Right atrium auricular region (tissue), 2 donors: ENCODE results near the gene KHK. TPM values are rescaled to one million over a fixed set of nuclear protein-coding genes. Genes with fewer than 3 reads are reported as not detected.

Experiments used
- DNase-seq: peaks from one replicate; pipeline ENCODE4 v3.0.0-alpha.2; 2019; ENCODE audit warnings: low spot score
- H3K27ac ChIP-seq, 2 donors: fragments of 200-600 bp; sonication (generic); 1 replicate in 1 of 2; 2 replicates in 1 of 2; pipeline ENCODE4 v1.5.1; 2016 to 2019
- H3K27me3 ChIP-seq, 2 donors: fragments of 200-600 bp; sonication (generic); one replicate each; pipeline versions ENCODE4 v1.5.1 to v1.6.0; 2017 to 2019
- H3K36me3 ChIP-seq: fragments of 200-600 bp; sonication (generic); one replicate; pipeline ENCODE4 v1.5.1; 2016
- H3K4me1 ChIP-seq, 2 donors: fragments of 200-600 bp; sonication (generic); one replicate each; pipeline versions ENCODE4 v1.5.1 to v1.6.0; 2017 to 2019
- H3K4me3 ChIP-seq, 2 donors: fragments of 200-600 bp; sonication (generic); 1 replicate in 1 of 2; 2 replicates in 1 of 2; pipeline ENCODE4 v1.5.1; 2017 to 2019; ENCODE audit warnings: mild to moderate bottlenecking in 1 of 2, moderate library complexity in 1 of 2
- H3K9me3 ChIP-seq, 2 donors: fragments of 200-600 bp; sonication (generic); one replicate each; pipeline ENCODE4 v1.5.1; 2019
- CTCF ChIP-seq, 2 donors: fragments of 200-600 bp; sonication (generic); IDR thresholded peaks; one replicate each; pipeline ENCODE4 v1.5.1; 2019; ENCODE audit warnings: antibody characterized with exemption in 2 of 2
- total RNA-seq, 2 donors: library from RNA; depleted of rRNA; stranded (reverse); fragments of >200 nt; gene quantifications; one replicate each; pipeline ENCODE4 v1.1.0, GENCODE V29; 2016

Gene KHK
- total RNA-seq, 2 donors from 2014 or later: 0.82 to 1.7 TPM

- H3K36me3 ChIP-seq: no peaks in the 10 kb centered on the region
- TF ChIP-seq CTCF (IDR thresholded peaks at IDR 0.05): no peak
- H3K4me3 ChIP-seq: no peak overlapping the region
- no peaks in the 10 kb centered on the region for H3K9me3 ChIP-seq
- peaks cover 0 to 4% of the 10 kb centered on the region in 2 donors for H3K4me1 ChIP-seq
- H3K27ac ChIP-seq: no peak overlapping the region
- no peaks in the 10 kb centered on the region for H3K27me3 ChIP-seq
- no peak for DNase-seq
Observed at GRCh38 chr2:27145682-27146081, 59.1 kb downstream of the KHK start.

GRCh38 chr2:27147935-27148334 is 61.4 kb downstream of the KHK start:
- H3K27ac ChIP-seq: no peak overlapping the region
- peaks cover 0 to 4% of the 10 kb centered on the region in 2 donors for H3K4me1 ChIP-seq
- TF ChIP-seq CTCF (IDR thresholded peaks at IDR 0.05): no peak
- H3K27me3 ChIP-seq: no peaks in the 10 kb centered on the region
- DNase-seq: no peak
- H3K9me3 ChIP-seq: no peaks in the 10 kb centered on the region
- no peaks in the 10 kb centered on the region for H3K36me3 ChIP-seq
- H3K4me3 ChIP-seq: no peak overlapping the region

- Histone ChIP-seq H3K36me3 (no peaks in the 10 kb centered on the region), H3K27me3 (no peaks in the 10 kb centered on the region), H3K27ac (no peak within 1 kb of the TSS), H3K9me3 (no peaks in the 10 kb centered on the region), H3K4me1 (peaks cover 0 to 4% of the 10 kb centered on the region in 2 donors), H3K4me3 (no peak within 1 kb of the TSS)
- DNase-seq: no peak
- no peak for TF ChIP-seq CTCF (IDR thresholded peaks at IDR 0.05)
Observed at GRCh38 chr2:27148801-27149439, 62.3 kb downstream of the KHK start, which contains the start of gene TCF23. TCF23 (plus strand) TSS chr2:27149004; CDS start chr2:27149134, 130 bp downstream.

- no peak overlapping the region for H3K27ac ChIP-seq
- no peaks in the 10 kb centered on the region for H3K27me3 ChIP-seq
- no peaks in the 10 kb centered on the region for H3K9me3 ChIP-seq
- no peaks in the 10 kb centered on the region for H3K36me3 ChIP-seq
- TF ChIP-seq CTCF (IDR thresholded peaks at IDR 0.05): no peak
- H3K4me1 ChIP-seq: peaks cover 0 to 4% of the 10 kb centered on the region in 2 donors
- no peak for DNase-seq
- no peak overlapping the region for H3K4me3 ChIP-seq
Observed at GRCh38 chr2:27149570-27150405, 63.2 kb downstream of the KHK start.

Other genes starting within 250 kb of the KHK start
- gene DPYSL5, start 238.6 kb upstream of the KHK start, total RNA-seq: under 1 TPM in 1 of 2 donors, not detected in 1; 0.12 TPM
- gene MAPRE3, start 116.1 kb upstream of the KHK start, total RNA-seq: 10 to 100 TPM; 20.6 to 33.4 TPM
- gene TMEM214, start 53.8 kb upstream of the KHK start, total RNA-seq: 10 to 100 TPM; 21.0 to 41.0 TPM
- 1 to 10 TPM; 8.1 to 9.3 TPM for gene AGBL5, start 35.1 kb upstream of the KHK start, total RNA-seq
- gene OST4, start 15.1 kb upstream of the KHK start, total RNA-seq: 100 to 1,000 TPM; 379 to 465 TPM
- 10 to 100 TPM; 22.3 to 36.7 TPM for gene EMILIN1, start 8.2 kb upstream of the KHK start, total RNA-seq
- 1 to 10 TPM; 4.3 to 4.5 TPM for gene CGREF1, start 32.4 kb downstream of the KHK start, total RNA-seq
- gene ABHD1, start 37.0 kb downstream of the KHK start, total RNA-seq: 1 to 10 TPM in 1 of 2 donors, under 1 TPM in 1; 0.90 to 1.0 TPM
- 10 to 100 TPM; 47.5 to 51.4 TPM for gene PREB, start 47.9 kb downstream of the KHK start, total RNA-seq
- gene PRR30, start 52.6 kb downstream of the KHK start, total RNA-seq: not detected
- not detected for gene TCF23, start 62.2 kb downstream of the KHK start, total RNA-seq
- gene ATRAID, start 125.3 kb downstream of the KHK start, total RNA-seq: 100 to 1,000 TPM; 193 TPM
- gene SLC5A6, start 125.5 kb downstream of the KHK start, total RNA-seq: 10 to 100 TPM in 1 of 2 donors, 1 to 10 TPM in 1; 9.2 to 14.7 TPM
- gene CAD, start 130.6 kb downstream of the KHK start, total RNA-seq: 10 to 100 TPM in 1 of 2 donors, 1 to 10 TPM in 1; 4.8 to 13.2 TPM
- gene SLC30A3, start 176.3 kb downstream of the KHK start, total RNA-seq: 1 to 10 TPM; 5.7 to 9.4 TPM
- under 1 TPM; 0.59 to 0.94 TPM for gene DNAJC5G, start 188.7 kb downstream of the KHK start, total RNA-seq
- 100 to 1,000 TPM in 1 of 2 donors, 10 to 100 TPM in 1; 97.2 to 136 TPM for gene TRIM54, start 195.7 kb downstream of the KHK start, total RNA-seq
- gene UCN, start 221.7 kb downstream of the KHK start, total RNA-seq: 1 to 10 TPM in 1 of 2 donors, under 1 TPM in 1; 0.74 to 2.6 TPM
- 10 to 100 TPM; 73.9 to 74.3 TPM for gene MPV17, start 236.3 kb downstream of the KHK start, total RNA-seq